HL-60 (cell line): Measurements from ENCODE around the gene COX8C.
"Not testable (repeated sequence)": the region's sequence is repeated elsewhere in the genome, so short reads cannot be mapped to it uniquely, and the experiment has no call there.

Source experiments
- DNase-seq, 2 experiments: peaks; one replicate each; pipeline ENCODE4 v3.0.0-alpha.2; 2010 to 2020; ENCODE audit warnings: low read depth in 1 of 2, low spot score in 1 of 2
- H3K27ac ChIP-seq: fragments of 250-450 bp; sonication (Bioruptor Pico); replicated peaks from 2 replicates; pipeline ENCODE4 v1.5.1; 2020; ENCODE audit warnings: mild to moderate bottlenecking, moderate library complexity
- H3K27me3 ChIP-seq: fragments of 250-450 bp; sonication (Bioruptor Pico); 2 replicates; pipeline ENCODE4 v1.5.1; 2021; ENCODE audit warnings: mild to moderate bottlenecking, moderate library complexity; ENCODE audit not compliant: insufficient read depth, poor library complexity, severe bottlenecking
- H3K4me3 ChIP-seq: replicated peaks from 2 replicates; pipeline ENCODE4 v1.5.1; 2011; ENCODE audit warnings: mild to moderate bottlenecking, control low read depth, low read length; ENCODE audit not compliant: insufficient read depth
- GABPA ChIP-seq: IDR thresholded peaks from 2 replicates; pipeline ENCODE4 v1.6.1; 2012; ENCODE audit warnings: low read depth
- POLR2AphosphoS5 ChIP-seq: IDR thresholded peaks from 2 replicates; pipeline ENCODE4 v1.6.1; 2012; ENCODE audit warnings: low read depth
- SPI1 ChIP-seq: IDR thresholded peaks from 2 replicates; pipeline ENCODE4 v1.6.1; 2012; ENCODE audit warnings: low read depth, mild to moderate bottlenecking, borderline replicate concordance
- TF ChIP-seq, protein P1 (sequence below): IDR thresholded peaks from one replicate; pipeline ENCODE4 v1.5.1; 2011; ENCODE audit warnings: low read length, control low read depth, inconsistent platforms; ENCODE audit not compliant: insufficient read depth
- TF ChIP-seq, protein P2 (sequence below): IDR thresholded peaks from 2 replicates; pipeline ENCODE4 v1.6.1; 2012; ENCODE audit warnings: low read depth; ENCODE audit not compliant: insufficient replicate concordance

Gene COX8C

DNA sequence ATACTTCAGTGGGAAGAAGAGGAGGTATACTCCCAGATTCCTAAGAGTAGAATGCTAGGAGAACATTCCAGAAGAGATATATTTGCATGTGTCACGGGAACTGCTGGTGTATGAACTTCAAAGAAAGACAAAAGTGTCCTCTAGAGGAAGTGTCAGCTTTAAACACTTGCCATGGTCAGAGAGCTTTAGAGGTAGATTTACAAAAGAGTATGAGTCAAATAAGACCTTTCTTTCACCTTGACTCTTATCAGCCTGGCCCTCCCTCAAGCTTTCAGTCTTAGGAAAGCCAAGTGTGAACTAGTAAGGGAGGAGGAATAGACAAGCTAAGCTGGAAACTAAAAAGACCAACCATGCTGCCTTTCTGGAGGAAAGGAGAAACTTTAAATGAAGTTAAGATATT, 34.7 kb downstream of the COX8C start:
- no peak overlapping the region for H3K27ac ChIP-seq
- DNase-seq: no peak
- H3K4me3 ChIP-seq: no peak overlapping the region
- TF ChIP-seq POLR2AphosphoS5: no peak
- H3K27me3 ChIP-seq: no peaks in the 10 kb centered on the region

DNA sequence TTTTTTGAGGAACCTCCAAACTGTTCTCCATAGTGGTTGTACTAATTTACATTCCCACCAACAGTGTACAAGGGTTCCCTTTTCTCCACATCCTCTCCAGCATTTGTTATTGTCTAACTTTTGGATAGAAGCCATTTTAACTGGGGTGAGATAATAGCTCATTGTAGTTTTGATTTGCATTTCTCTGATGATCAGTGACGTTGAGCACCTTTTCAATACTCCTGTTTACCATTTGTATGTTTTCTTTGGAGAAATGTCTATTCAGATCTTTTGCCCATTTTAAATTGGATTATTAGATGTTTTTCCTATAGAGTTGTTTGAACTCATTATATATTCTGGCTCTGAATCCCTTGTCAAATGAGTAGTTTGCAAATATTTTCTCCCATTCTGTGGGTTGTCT, 37.3 kb downstream of the COX8C start:
- H3K4me3 ChIP-seq, H3K27me3 ChIP-seq, DNase-seq, H3K27ac ChIP-seq: not testable (repeated sequence)

DNA sequence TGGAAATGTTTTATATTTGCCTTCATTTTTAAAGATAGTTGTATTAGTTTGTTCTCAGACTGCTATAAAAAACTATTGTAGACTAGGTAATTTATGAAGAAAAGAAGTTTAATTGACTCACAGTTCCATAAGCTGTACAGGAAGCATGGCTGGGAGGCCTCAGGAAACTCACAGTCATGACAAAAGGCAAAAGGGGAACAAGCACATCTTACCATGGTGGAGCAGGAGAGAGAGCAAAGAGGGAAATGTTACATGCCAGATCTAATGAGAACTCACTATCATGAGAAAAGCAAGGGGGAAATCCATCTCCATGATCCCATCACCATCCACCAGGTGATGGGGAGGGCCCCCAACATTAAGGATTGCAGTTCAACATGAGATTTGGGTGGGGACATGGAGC, 48.2 kb downstream of the COX8C start:
- Histone ChIP-seq H3K27ac (peak overlapping the region; percentile 58), H3K27me3 (no peaks in the 10 kb centered on the region), H3K4me3 (no peak overlapping the region)
- TF ChIP-seq, protein P1, sequence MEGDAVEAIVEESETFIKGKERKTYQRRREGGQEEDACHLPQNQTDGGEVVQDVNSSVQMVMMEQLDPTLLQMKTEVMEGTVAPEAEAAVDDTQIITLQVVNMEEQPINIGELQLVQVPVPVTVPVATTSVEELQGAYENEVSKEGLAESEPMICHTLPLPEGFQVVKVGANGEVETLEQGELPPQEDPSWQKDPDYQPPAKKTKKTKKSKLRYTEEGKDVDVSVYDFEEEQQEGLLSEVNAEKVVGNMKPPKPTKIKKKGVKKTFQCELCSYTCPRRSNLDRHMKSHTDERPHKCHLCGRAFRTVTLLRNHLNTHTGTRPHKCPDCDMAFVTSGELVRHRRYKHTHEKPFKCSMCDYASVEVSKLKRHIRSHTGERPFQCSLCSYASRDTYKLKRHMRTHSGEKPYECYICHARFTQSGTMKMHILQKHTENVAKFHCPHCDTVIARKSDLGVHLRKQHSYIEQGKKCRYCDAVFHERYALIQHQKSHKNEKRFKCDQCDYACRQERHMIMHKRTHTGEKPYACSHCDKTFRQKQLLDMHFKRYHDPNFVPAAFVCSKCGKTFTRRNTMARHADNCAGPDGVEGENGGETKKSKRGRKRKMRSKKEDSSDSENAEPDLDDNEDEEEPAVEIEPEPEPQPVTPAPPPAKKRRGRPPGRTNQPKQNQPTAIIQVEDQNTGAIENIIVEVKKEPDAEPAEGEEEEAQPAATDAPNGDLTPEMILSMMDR: no peak
- TF ChIP-seq POLR2AphosphoS5 (no peak), GABPA (no peak), SPI1 (peak; percentile 68; the same call in 1 of the 2 replicates)
- TF ChIP-seq, protein P2, sequence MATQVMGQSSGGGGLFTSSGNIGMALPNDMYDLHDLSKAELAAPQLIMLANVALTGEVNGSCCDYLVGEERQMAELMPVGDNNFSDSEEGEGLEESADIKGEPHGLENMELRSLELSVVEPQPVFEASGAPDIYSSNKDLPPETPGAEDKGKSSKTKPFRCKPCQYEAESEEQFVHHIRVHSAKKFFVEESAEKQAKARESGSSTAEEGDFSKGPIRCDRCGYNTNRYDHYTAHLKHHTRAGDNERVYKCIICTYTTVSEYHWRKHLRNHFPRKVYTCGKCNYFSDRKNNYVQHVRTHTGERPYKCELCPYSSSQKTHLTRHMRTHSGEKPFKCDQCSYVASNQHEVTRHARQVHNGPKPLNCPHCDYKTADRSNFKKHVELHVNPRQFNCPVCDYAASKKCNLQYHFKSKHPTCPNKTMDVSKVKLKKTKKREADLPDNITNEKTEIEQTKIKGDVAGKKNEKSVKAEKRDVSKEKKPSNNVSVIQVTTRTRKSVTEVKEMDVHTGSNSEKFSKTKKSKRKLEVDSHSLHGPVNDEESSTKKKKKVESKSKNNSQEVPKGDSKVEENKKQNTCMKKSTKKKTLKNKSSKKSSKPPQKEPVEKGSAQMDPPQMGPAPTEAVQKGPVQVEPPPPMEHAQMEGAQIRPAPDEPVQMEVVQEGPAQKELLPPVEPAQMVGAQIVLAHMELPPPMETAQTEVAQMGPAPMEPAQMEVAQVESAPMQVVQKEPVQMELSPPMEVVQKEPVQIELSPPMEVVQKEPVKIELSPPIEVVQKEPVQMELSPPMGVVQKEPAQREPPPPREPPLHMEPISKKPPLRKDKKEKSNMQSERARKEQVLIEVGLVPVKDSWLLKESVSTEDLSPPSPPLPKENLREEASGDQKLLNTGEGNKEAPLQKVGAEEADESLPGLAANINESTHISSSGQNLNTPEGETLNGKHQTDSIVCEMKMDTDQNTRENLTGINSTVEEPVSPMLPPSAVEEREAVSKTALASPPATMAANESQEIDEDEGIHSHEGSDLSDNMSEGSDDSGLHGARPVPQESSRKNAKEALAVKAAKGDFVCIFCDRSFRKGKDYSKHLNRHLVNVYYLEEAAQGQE: no peak
- peak; percentile 41 to 79 for DNase-seq

DNA sequence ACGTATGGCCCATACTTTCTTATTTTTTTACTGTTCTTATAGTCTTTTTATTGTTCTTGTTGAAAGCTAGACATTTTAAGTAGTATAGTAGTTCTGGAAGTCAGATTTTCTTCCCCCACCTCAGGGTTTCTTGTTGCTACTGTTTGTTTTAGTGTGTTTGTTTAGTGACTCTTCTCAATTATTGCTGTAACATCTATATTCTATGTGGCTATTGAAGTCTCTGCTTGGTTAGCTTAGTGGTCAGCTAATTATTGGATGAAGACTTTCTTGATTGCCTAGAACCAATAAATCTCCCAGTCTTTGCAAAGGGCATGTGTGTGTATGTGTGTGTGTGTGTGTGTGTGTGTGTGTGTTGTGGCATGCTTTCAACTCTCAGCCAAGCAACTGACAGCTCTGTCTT, 49.5 kb downstream of the COX8C start:
- H3K27me3 ChIP-seq: no peaks in the 10 kb centered on the region
- no peak overlapping the region for H3K27ac ChIP-seq
- H3K4me3 ChIP-seq: no peak overlapping the region
- TF ChIP-seq GABPA (no peak), SPI1 (no peak), POLR2AphosphoS5 (no peak)
- TF ChIP-seq, protein P2: no peak
- TF ChIP-seq, protein P1: no peak
- DNase-seq: no peak
